ENCODE results near the gene LST1. TPM values are rescaled to one million over a fixed set of nuclear protein-coding genes. Genes with fewer than 3 reads are reported as not detected.

LST1 gene
- total RNA-seq = not detected in 2 replicates

DNA sequence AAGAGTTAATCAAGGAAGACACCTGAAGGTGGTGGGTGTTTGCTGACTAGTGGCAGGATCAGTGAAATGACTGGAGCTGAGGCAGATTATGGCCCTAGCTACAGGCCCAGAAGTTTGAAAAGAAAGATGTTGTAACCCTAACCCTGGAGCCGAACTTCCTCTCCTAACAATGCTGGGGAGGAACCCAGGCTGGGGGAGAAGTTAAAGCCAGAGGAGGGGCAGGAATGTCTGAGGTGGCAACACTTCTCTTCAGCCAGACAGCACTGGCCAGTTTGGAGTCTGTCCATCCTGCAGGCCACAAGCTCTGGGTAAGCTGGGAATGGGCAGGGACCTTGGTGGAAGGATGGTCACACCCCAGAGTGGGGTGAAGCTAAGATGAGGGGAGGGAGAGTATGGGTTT lies at the start of gene LST1:
Gene LST1, plus strand, starts transcription at position 270 of the 400 bp plus-strand sequence. CDS start 1,023 bp downstream, outside the sequence.

DNA sequence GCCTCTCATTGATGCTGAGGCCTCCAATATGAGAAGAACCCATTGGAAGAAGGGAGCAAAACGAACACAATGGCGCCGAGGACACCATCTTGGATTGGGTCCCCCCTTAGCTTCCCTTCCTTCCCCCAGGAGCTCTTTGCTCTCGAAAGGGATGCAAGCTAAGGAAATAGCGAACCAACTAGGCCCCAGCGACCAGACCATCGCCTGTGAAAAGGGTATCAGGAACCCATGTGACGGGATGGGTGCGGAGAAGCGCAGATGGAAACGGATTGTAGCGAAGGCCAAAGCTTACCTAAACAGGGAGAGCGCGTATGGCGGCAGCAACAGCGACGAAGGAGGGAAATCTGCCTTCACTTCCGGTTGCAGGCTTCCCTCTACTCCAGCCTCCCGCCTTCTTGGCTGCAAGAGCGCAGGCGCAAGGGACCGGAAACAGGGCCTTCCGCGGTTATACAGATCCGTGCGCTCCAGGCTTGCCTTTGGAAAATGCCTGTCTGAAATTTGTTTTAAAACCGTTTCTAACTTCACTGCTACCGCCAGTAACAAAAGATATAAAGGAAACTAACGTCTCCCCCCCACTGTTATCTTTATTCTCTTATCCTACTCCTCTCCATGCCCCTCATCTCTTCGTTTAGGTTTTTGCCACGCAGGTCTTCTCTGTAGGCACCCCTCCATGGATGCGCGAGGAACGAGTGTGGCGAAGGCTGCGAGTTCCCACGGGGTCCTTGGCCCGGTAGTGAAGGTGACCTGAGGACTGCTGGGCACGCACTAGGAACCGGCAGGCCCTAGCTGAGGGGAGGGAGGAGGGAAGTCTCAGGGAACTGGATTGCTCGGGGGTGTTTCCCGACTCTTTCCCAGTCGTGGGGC lies 44.2 kb upstream of the LST1 start, which contains the start of gene DDX39B:
Gene DDX39B, minus strand, starts transcription at position 346 of the 864 bp plus-strand sequence. CDS start 1,471 bp downstream, outside the sequence.

GRCh38 chr6:31546339-31546957 lies 39.6 kb upstream of the LST1 start, which contains the start of gene ATP6V1G2:
TSS of gene ATP6V1G2 (minus strand) at chr6:31546608. CDS start at chr6:31546559, 49 bp downstream.

DNA sequence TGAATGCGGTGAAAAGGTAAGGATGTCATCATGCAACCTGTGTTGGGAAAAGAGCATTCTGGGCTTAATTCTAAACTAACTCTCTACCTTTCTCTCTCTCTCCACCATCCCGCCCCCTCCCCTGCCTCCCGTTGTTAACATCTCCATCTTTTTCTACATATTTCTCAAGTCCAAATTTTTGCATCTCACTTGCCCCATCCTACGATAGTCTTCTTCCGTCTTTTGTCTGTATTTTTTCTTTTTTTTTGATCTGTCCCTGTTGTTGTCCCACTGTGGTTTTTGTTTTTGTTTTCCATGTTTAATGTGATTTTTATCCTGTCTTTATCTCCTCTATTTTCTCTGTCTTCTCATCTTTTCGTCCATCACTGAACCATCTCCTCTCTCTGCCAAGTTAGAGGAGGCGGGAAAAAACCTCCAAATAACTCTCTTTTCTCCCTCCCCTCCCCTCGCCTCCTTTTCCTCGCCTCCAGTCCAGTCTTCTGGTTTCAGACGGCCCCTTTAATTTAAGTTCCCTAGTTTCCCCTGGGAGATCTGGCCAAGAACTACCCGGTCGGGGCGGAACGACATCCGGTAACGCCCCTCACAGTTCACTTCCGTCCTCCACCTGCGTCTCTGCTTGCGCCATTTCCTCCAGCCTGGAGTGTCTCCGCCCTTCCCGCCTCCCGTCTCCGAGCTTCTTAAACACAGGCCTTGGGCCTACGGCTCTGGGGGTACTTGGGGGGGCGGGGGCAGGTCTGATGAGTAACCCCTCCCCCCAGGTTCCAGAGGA lies 38.9 kb upstream of the LST1 start, which contains the start of gene NFKBIL1:
Gene NFKBIL1, plus strand, starts transcription at position 651 of the 769 bp plus-strand sequence. Its CDS starts 87 bp downstream, at position 738.

DNA sequence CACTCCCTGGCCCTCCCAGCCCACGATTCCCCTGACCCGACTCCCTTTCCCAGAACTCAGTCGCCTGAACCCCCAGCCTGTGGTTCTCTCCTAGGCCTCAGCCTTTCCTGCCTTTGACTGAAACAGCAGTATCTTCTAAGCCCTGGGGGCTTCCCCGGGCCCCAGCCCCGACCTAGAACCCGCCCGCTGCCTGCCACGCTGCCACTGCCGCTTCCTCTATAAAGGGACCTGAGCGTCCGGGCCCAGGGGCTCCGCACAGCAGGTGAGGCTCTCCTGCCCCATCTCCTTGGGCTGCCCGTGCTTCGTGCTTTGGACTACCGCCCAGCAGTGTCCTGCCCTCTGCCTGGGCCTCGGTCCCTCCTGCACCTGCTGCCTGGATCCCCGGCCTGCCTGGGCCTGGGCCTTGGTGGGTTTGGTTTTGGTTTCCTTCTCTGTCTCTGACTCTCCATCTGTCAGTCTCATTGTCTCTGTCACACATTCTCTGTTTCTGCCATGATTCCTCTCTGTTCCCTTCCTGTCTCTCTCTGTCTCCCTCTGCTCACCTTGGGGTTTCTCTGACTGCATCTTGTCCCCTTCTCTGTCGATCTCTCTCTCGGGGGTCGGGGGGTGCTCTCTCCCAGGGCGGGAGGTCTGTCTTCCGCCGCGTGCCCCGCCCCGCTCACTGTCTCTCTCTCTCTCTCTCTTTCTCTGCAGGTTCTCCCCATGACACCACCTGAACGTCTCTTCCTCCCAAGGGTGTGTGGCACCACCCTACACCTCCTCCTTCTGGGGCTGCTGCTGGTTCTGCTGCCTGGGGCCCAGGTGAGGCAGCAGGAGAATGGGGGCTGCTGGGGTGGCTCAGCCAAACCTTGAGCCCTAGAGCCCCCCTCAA lies 13.8 kb upstream of the LST1 start, which contains the start of gene LTA:
Gene LTA, plus strand, starts transcription at position 249 of the 871 bp plus-strand sequence. Its CDS starts 454 bp downstream, at position 703.

DNA sequence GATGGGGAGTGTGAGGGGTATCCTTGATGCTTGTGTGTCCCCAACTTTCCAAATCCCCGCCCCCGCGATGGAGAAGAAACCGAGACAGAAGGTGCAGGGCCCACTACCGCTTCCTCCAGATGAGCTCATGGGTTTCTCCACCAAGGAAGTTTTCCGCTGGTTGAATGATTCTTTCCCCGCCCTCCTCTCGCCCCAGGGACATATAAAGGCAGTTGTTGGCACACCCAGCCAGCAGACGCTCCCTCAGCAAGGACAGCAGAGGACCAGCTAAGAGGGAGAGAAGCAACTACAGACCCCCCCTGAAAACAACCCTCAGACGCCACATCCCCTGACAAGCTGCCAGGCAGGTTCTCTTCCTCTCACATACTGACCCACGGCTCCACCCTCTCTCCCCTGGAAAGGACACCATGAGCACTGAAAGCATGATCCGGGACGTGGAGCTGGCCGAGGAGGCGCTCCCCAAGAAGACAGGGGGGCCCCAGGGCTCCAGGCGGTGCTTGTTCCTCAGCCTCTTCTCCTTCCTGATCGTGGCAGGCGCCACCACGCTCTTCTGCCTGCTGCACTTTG lies 10.7 kb upstream of the LST1 start, which contains the start of gene TNF:
Gene TNF, plus strand, starts transcription at position 231 of the 567 bp plus-strand sequence. Its CDS starts 177 bp downstream, at position 408.

GRCh38 chr6:31582230-31582643 lies 3.8 kb upstream of the LST1 start, which contains the start of gene LTB:
TSS of gene LTB (minus strand) at chr6:31582424. CDS start at chr6:31582417, 7 bp downstream.

DNA sequence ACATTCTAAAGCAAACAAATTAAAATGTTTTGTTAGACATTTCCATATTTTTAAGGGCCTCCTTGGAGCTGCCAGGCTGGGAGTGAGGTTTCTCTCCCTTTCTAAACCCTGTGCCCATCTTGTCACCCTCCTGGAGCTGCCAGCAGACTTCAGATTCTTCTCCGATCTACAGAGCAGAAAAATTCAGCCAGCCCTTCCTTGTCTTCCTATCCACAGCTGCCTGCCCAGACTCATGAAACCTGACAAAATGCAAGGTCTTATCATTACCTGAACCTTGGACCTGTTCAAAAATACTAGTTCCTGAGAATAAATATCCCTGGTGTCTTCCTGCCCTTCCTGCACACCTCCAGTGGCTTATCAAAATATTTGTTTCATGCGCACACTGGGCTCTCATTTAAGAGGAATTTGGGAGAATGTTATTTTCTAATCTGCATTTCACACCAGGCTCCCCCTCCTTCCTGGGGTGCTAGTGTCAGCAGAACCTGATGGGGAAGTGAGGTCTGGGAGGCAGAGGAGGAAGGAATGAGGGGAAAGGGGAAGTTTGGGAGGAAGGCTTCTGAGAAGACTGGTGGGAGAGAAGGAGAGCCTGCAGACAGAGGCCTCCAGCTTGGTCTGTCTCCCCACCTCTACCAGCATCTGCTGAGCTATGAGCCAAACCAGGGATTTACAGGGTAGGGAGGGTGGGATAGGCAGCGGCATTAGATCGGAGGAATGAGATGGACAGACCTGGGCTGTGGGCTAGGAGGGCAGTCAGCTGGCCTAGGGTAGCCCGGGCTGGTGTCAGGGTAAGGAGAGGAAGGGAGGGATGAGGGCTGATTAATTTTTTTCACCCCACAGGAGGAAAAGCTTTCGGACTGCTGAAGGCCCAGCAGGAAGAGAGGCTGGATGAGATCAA lies 28.9 kb downstream of the LST1 start, which contains the start of gene AIF1:
Gene AIF1, plus strand, starts transcription at position 551 of the 895 bp plus-strand sequence. Its CDS starts 96 bp downstream, at position 647.

DNA sequence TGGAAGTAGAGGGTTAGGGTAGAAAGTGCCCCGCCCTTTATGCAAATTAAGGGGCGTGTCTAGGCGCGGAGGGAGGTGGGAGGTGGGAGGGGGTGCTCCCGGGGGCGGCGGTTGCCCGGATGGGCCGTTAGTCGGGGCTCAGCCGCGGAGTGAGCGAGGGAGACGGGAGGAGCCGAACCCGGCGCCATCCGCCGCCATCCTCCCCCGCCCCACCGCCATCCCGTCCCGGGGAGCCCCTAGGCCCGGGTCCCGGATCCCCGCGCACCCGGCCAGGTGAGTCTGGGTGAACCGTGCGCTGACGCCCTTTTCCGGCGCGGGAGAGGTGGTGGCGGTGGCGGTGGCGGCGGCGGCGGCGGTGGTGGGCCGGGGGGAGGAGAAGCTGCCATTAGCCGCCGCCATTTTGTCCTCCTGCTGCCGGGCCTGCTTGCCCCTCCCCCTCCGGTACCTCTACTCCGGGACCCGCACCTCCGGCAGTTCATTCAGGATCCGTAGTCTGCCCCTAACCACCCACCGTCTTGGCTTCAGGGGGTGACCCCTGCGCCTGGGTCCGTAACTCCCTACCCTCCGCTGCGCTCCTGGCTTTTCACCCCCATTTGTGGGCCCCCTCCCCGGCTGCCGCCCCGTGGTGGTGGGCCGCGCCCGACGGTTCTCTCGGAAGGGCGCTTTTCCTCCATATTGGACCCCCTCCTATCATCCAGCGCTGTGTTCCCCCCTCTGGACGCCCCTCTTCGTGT lies 34.7 kb downstream of the LST1 start, which contains the start of gene PRRC2A:
Gene PRRC2A, plus strand, starts transcription at position 130 of the 734 bp plus-strand sequence. CDS start 2,075 bp downstream, outside the sequence.

Other genes starting within 250 kb of the LST1 start
- 361 and 423 TPM in 2 replicates for gene HLA-B, start 229.1 kb upstream of the LST1 start, total RNA-seq
- 18.3 and 28.3 TPM in 2 replicates for gene MICA, start 182.7 kb upstream of the LST1 start, total RNA-seq
- gene MICB, start 88.1 kb upstream of the LST1 start, total RNA-seq = 14.4 and 20.9 TPM in 2 replicates
- gene MCCD1, start 57.3 kb upstream of the LST1 start, total RNA-seq = not detected in 2 replicates
- gene DDX39B, start 44.3 kb upstream of the LST1 start, total RNA-seq = 366 and 394 TPM in 2 replicates
- gene ATP6V1G2, start 39.7 kb upstream of the LST1 start, total RNA-seq = 3.3 and 4.0 TPM in 2 replicates
- gene NFKBIL1, start 38.7 kb upstream of the LST1 start, total RNA-seq = 22.6 and 22.9 TPM in 2 replicates
- gene LTA, start 14.0 kb upstream of the LST1 start, total RNA-seq = not detected in 2 replicates
- gene TNF, start 10.7 kb upstream of the LST1 start, total RNA-seq = not detected in 2 replicates
- gene LTB, start 3.9 kb upstream of the LST1 start, total RNA-seq = not detected in 2 replicates
- not detected in 2 replicates for gene NCR3, start 6.7 kb downstream of the LST1 start, total RNA-seq
- not detected in 2 replicates for gene AIF1, start 29.0 kb downstream of the LST1 start, total RNA-seq
- 31.6 and 39.6 TPM in 2 replicates for gene PRRC2A, start 34.4 kb downstream of the LST1 start, total RNA-seq
- gene BAG6, start 66.4 kb downstream of the LST1 start, total RNA-seq = 107 and 122 TPM in 2 replicates
- gene APOM, start 69.6 kb downstream of the LST1 start, total RNA-seq = 1.5 and 1.8 TPM in 2 replicates
- gene C6orf47, start 74.5 kb downstream of the LST1 start, total RNA-seq = 22.2 and 26.7 TPM in 2 replicates
- gene GPANK1, start 78.7 kb downstream of the LST1 start, total RNA-seq = 14.3 and 15.4 TPM in 2 replicates
- gene CSNK2B, start 79.8 kb downstream of the LST1 start, total RNA-seq = 80.7 and 85.0 TPM in 2 replicates
- gene LY6G5B, start 83.7 kb downstream of the LST1 start, total RNA-seq = 2.0 and 3.2 TPM in 2 replicates
- gene LY6G5C, start 94.8 kb downstream of the LST1 start, total RNA-seq = 0.40 and 0.75 TPM in 2 replicates
- gene ABHD16A, start 117.0 kb downstream of the LST1 start, total RNA-seq = 51.5 and 62.8 TPM in 2 replicates
- not detected in 2 replicates for gene LY6G6F, start 120.6 kb downstream of the LST1 start, total RNA-seq
- not detected in 2 replicates for gene LY6G6D, start 129.1 kb downstream of the LST1 start, total RNA-seq
- gene LY6G6C, start 135.5 kb downstream of the LST1 start, total RNA-seq = not detected in 2 replicates
- not detected in 2 replicates for gene MPIG6B, start 137.1 kb downstream of the LST1 start, total RNA-seq
- gene DDAH2, start 143.0 kb downstream of the LST1 start, total RNA-seq = 112 and 142 TPM in 2 replicates
- gene CLIC1, start 150.3 kb downstream of the LST1 start, total RNA-seq = 784 and 832 TPM in 2 replicates
- gene MSH5, start 153.7 kb downstream of the LST1 start, total RNA-seq = 5.3 and 5.4 TPM in 2 replicates
- gene SAPCD1, start 176.4 kb downstream of the LST1 start, total RNA-seq = 1.8 and 1.9 TPM in 2 replicates
- 0.13 and 0.19 TPM in 2 replicates for gene VWA7, start 191.1 kb downstream of the LST1 start, total RNA-seq
- gene VARS1, start 209.5 kb downstream of the LST1 start, total RNA-seq = 37.6 and 48.4 TPM in 2 replicates
- 17.9 and 25.9 TPM in 2 replicates for gene LSM2, start 220.7 kb downstream of the LST1 start, total RNA-seq
- gene HSPA1L, start 229.0 kb downstream of the LST1 start, total RNA-seq = 1.5 and 1.6 TPM in 2 replicates
- 97.9 and 108 TPM in 2 replicates for gene HSPA1A, start 229.3 kb downstream of the LST1 start, total RNA-seq
- gene HSPA1B, start 241.5 kb downstream of the LST1 start, total RNA-seq = 158 and 185 TPM in 2 replicates

All from aortic smooth muscle cell (primary cell).